HG03039 (cell line): Measurements from ENCODE around the gene ZNF337.
"Not testable (repeated sequence)": the region's sequence is repeated elsewhere in the genome, so short reads cannot be mapped to it uniquely, and the experiment has no call there.

ENCODE experiments used
- ATAC-seq: cut with Tn5 transposase; IDR thresholded peaks from one replicate; pipeline ENCODE4 v1.9.1; 2021; ENCODE audit warnings: mild to moderate bottlenecking, moderate library complexity; ENCODE audit not compliant: unreplicated experiment

The ZNF337 gene

DNA sequence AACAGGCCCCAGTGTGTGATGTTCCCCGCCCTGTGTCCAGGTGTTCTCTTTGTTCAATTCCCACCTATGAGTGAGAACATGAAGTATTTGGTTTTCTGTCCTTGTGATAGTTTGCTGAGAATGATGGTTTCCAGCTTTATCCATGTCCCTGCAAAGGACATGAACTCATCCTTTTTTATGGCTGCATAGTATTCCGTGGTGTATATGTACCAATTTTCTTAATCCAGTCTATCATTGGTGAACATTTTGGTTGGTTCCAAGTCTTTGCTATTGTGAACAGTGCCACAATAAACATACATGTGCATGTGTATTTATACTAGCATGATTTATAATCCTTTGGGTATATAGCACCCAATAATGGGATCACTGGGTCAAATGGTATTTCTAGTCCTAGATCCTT lies 66.0 kb downstream of the ZNF337 start:
- not testable (repeated sequence) for ATAC-seq

DNA sequence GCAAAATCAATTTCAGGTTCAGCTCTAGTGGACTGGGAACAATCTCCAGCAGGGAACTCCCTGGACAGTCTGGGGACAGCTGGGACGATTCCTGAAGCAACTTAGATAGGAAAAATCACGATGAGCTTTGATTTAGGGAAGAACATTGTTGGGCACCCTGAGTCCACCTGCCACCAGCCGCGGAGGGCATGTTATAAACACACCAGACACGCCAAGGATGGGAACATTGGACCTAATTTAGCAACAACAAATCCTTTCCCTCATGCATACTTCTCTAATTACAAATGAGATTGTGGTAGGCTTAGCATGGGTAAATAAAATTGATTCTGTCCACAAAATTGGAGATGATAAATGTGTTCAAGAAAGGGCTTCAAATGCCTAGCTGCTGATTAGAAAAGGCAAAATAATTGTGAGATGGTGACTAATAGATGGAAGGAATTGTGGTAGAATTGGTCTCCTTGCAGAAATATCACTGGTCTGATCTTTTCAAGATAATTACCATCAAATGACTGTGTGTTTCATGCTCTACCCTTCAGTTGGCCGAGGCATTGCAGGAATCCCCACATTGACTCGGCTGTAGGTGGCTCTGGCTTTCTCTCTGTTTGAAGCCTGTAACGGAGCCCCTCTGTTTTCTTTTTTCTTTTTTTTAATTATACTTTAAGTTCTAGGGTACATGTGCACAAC lies 66.7 kb downstream of the ZNF337 start:
- ATAC-seq, result no peak

DNA sequence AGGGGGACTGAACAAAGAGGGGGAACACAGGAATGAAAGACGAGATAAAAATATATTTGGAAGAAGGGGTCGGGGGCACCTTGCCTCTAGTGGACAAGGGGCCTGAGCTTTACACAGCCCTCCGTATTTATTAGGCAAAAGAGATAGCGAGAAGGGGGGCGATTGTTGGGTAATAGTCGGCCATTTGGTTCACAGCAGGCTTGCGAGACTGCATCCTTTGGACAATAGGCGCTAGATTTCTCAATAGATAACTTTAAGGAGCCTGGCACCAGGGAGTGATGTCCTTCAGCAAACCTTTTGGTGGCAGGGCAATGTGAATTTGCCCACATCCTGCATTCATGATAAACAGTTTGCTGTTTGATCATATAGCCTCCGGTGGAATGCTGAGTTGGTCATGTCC lies 69.9 kb downstream of the ZNF337 start:
- ATAC-seq, result no peak

DNA sequence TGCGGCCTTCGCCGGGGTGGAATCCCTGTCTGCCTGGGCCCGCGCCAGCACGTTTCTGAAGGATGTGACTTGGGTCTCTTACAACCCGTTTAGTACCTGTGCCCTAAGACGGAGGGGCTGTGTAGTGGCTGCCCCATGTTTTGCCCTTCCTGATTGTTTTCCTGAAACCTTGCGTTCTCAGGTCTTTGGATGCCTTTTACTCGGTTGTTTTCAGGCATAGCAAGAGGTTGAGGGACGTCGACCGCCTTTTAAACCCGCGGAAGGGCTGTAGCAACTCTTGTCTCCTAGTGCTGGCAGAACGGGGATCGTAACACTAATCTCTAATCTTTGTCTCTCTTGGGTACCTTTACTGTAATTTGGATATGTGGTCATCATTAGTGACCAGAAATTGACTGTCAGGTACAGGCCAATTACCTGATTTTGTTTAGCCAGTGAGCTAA lies 72.1 kb downstream of the ZNF337 start:
- ATAC-seq, result no peak
